Suprapubic skin (tissue), 4 donors: ENCODE measurements around the gene PLCZ1. TPM values are rescaled to one million over a fixed set of nuclear protein-coding genes. Genes with fewer than 3 reads are reported as not detected.
"Not testable (repeated sequence)": the region's sequence is repeated elsewhere in the genome, so short reads cannot be mapped to it uniquely, and the experiment has no call there.

Source experiments
- DNase-seq, 2 donors: peaks; one replicate each; pipeline ENCODE4 v3.0.0-alpha.2; 2019; ENCODE audit warnings: low spot score in 2 of 2
- H3K27ac ChIP-seq: fragments of 200-600 bp; sonication (generic); one replicate; pipeline ENCODE4 v1.5.1; 2019
- H3K27me3 ChIP-seq: fragments of 200-600 bp; sonication (generic); one replicate; pipeline ENCODE4 v1.5.1; 2019
- H3K36me3 ChIP-seq: fragments of 200-600 bp; sonication (generic); one replicate; pipeline ENCODE4 v1.5.1; 2019
- H3K4me1 ChIP-seq: fragments of 200-600 bp; sonication (generic); one replicate; pipeline ENCODE4 v1.5.1; 2019
- H3K4me3 ChIP-seq: fragments of 200-600 bp; sonication (generic); one replicate; pipeline ENCODE4 v1.5.1; 2019; ENCODE audit warnings: mild to moderate bottlenecking
- H3K9me3 ChIP-seq: fragments of 200-600 bp; sonication (generic); one replicate; pipeline ENCODE4 v1.5.1; 2019
- CTCF ChIP-seq, 2 donors: fragments of 200-600 bp in 1 of 2; fragments of 450-650 bp in 1 of 2; sonication (generic) in 1 of 2; IDR thresholded peaks; one replicate each; pipeline ENCODE4 v1.5.1; 2016 to 2019; ENCODE audit warnings: antibody characterized with exemption in 2 of 2, mild to moderate bottlenecking in 1 of 2, moderate library complexity in 1 of 2
- EP300 ChIP-seq: sonication (generic); formaldehyde crosslinking; IDR thresholded peaks from one replicate; pipeline ENCODE4 v1.6.1; 2017; ENCODE audit warnings: antibody characterized with exemption
- POLR2A ChIP-seq, 2 donors: fragments of 450-650 bp; IDR thresholded peaks; one replicate each; pipeline ENCODE4 v1.6.1; 2017; ENCODE audit warnings: antibody characterized with exemption in 2 of 2, mild to moderate bottlenecking in 2 of 2, moderate library complexity in 2 of 2
- POLR2AphosphoS5 ChIP-seq, 3 donors: sonication (generic); formaldehyde crosslinking; IDR thresholded peaks; one replicate each; pipeline ENCODE4 v1.6.1; 2017; ENCODE audit warnings: antibody characterized with exemption in 3 of 3
- WGBS: methylation state at CpG from one replicate; pipeline ENCODE4 v1.1.5; 2018; 5-methylcytosine and 5-hydroxymethylcytosine counted together
- total RNA-seq, 4 donors: library from RNA; depleted of rRNA; stranded (reverse); fragments of >200 nt; gene quantifications; one replicate each; pipeline ENCODE4 v1.1.0, GENCODE V29; 2016

Gene PLCZ1
- total RNA-seq, 4 donors from 2014 or later, result not detected

- 82% methylated on average over 2 of the region's 2 CpGs for WGBS
- Histone ChIP-seq H3K36me3 (no peaks in the 10 kb centered on the region), H3K4me3 (no peak overlapping the region), H3K27ac (no peak overlapping the region), H3K9me3 (no peaks in the 10 kb centered on the region), H3K4me1 (no peaks in the 10 kb centered on the region), H3K27me3 (no peaks in the 10 kb centered on the region)
- no peak for DNase-seq
- TF ChIP-seq POLR2AphosphoS5 (IDR thresholded peaks at IDR 0.05), result no peak
- no peak for TF ChIP-seq POLR2A (IDR thresholded peaks at IDR 0.05)
- TF ChIP-seq EP300, result no peak
- TF ChIP-seq CTCF (IDR thresholded peaks at IDR 0.05), result no peak
These were observed 33.9 kb downstream of the PLCZ1 start for GRCh38 chr12:18703911-18704310.

- Histone ChIP-seq H3K4me3 (no peak overlapping the region), H3K27me3 (no peaks in the 10 kb centered on the region), H3K27ac (no peak overlapping the region), H3K4me1 (no peaks in the 10 kb centered on the region), H3K9me3 (no peaks in the 10 kb centered on the region), H3K36me3 (no peaks in the 10 kb centered on the region)
- DNase-seq, result no peak
- 78% methylated on average over 2 of the region's 2 CpGs for WGBS
- no peak for TF ChIP-seq CTCF (IDR thresholded peaks at IDR 0.05)
- no peak for TF ChIP-seq EP300
- TF ChIP-seq POLR2AphosphoS5 (IDR thresholded peaks at IDR 0.05), result no peak
- no peak for TF ChIP-seq POLR2A (IDR thresholded peaks at IDR 0.05)
These were observed 34.5 kb downstream of the PLCZ1 start for GRCh38 chr12:18703321-18703720.

GRCh38 chr12:18700271-18700670 lies 37.5 kb downstream of the PLCZ1 start:
- no peak for DNase-seq
- 26% methylated on average over 3 of the region's 3 CpGs for WGBS

GRCh38 chr12:18696971-18697602 lies 40.7 kb downstream of the PLCZ1 start:
- DNase-seq, result no peak
- H3K36me3 ChIP-seq, result no peaks in the 10 kb centered on the region
- H3K4me1 ChIP-seq, result no peaks in the 10 kb centered on the region
- no peak for TF ChIP-seq CTCF (IDR thresholded peaks at IDR 0.05)
- no peak for TF ChIP-seq POLR2A (IDR thresholded peaks at IDR 0.05)
- TF ChIP-seq POLR2AphosphoS5 (IDR thresholded peaks at IDR 0.05), result no peak
- no peak for TF ChIP-seq EP300
- H3K4me3 ChIP-seq, result no peak overlapping the region
- H3K27me3 ChIP-seq, result no peaks in the 10 kb centered on the region
- no peaks in the 10 kb centered on the region for H3K9me3 ChIP-seq
- H3K27ac ChIP-seq, result no peak overlapping the region

More at GRCh38 chr12:18700271-18700670, 37.5 kb downstream of the PLCZ1 start:
- H3K4me3 ChIP-seq, result no peak overlapping the region
- no peaks in the 10 kb centered on the region for H3K36me3 ChIP-seq
- no peaks in the 10 kb centered on the region for H3K27me3 ChIP-seq
- H3K27ac ChIP-seq, result no peak overlapping the region
- no peak for TF ChIP-seq POLR2AphosphoS5 (IDR thresholded peaks at IDR 0.05)
- TF ChIP-seq EP300, result no peak
- no peak for TF ChIP-seq CTCF (IDR thresholded peaks at IDR 0.05)
- TF ChIP-seq POLR2A (IDR thresholded peaks at IDR 0.05), result no peak
- H3K9me3 ChIP-seq, result no peaks in the 10 kb centered on the region
- H3K4me1 ChIP-seq, result no peaks in the 10 kb centered on the region

GRCh38 chr12:18693986-18694385 lies 43.8 kb downstream of the PLCZ1 start:
- WGBS, result 89% methylated on average over 5 of the region's 5 CpGs
- H3K9me3 ChIP-seq, H3K4me3 ChIP-seq: not testable (repeated sequence)

GRCh38 chr12:18690653-18691052 lies 47.2 kb downstream of the PLCZ1 start:
- TF ChIP-seq CTCF (IDR thresholded peaks at IDR 0.05) (no peak), POLR2A (IDR thresholded peaks at IDR 0.05) (no peak)
- no peak overlapping the region for H3K4me3 ChIP-seq
- WGBS, result 83% methylated on average over 4 of the region's 4 CpGs
- DNase-seq, result no peak
- no peaks in the 10 kb centered on the region for H3K36me3 ChIP-seq
- H3K27ac ChIP-seq, result no peak overlapping the region
- H3K4me1 ChIP-seq, result no peaks in the 10 kb centered on the region
- H3K27me3 ChIP-seq, result no peaks in the 10 kb centered on the region
- no peaks in the 10 kb centered on the region for H3K9me3 ChIP-seq

More at GRCh38 chr12:18693986-18694385, 43.8 kb downstream of the PLCZ1 start:
- not testable (repeated sequence) for DNase-seq, H3K27me3 ChIP-seq, H3K4me1 ChIP-seq, H3K36me3 ChIP-seq, H3K27ac ChIP-seq
